Prostate gland (tissue), 2 donors: Measurements from ENCODE around the gene FARP2. TPM values are rescaled to one million over a fixed set of nuclear protein-coding genes. Genes with fewer than 3 reads are reported as not detected.

Experiments used
- DNase-seq: peaks from one replicate; pipeline ENCODE4 v3.0.0-alpha.2; 2019; ENCODE audit warnings: low spot score
- H3K27ac ChIP-seq, 2 donors: fragments of 200-600 bp; sonication (generic); 2 replicates each; pipeline ENCODE4 v1.5.1; 2017 to 2019
- H3K27me3 ChIP-seq: fragments of 200-600 bp; sonication (generic); replicated peaks from 2 replicates; pipeline ENCODE4 v1.5.1; 2019; ENCODE audit not compliant: insufficient read depth
- H3K36me3 ChIP-seq, 2 donors: fragments of 200-600 bp; sonication (generic); 1 replicate in 1 of 2; 2 replicates in 1 of 2; pipeline versions ENCODE4 v1.5.1 to v1.8.1; 2017 to 2019
- H3K4me1 ChIP-seq: fragments of 200-600 bp; sonication (generic); replicated peaks from 2 replicates; pipeline ENCODE4 v1.5.1; 2019
- H3K4me3 ChIP-seq, 2 donors: fragments of 200-600 bp; sonication (generic); 2 replicates each; pipeline ENCODE4 v1.5.1; 2017 to 2019
- H3K9me3 ChIP-seq: fragments of 200-600 bp; sonication (generic); 2 replicates; pipeline ENCODE4 v1.5.1; 2017
- CTCF ChIP-seq, 4 experiments: fragments of 200-600 bp in 2 of 4; fragments of 450-650 bp in 2 of 4; sonication (generic) in 2 of 4; IDR thresholded peaks; 1 replicate in 3 of 4; 2 replicates in 1 of 4; pipeline ENCODE4 v1.5.1; 2016 to 2019; ENCODE audit warnings: antibody characterized with exemption in 4 of 4, mild to moderate bottlenecking in 2 of 4, moderate library complexity in 2 of 4
- POLR2A ChIP-seq: fragments of 450-650 bp; IDR thresholded peaks from one replicate; pipeline ENCODE4 v1.6.1; 2016; ENCODE audit warnings: antibody characterized with exemption, mild to moderate bottlenecking
- POLR2AphosphoS5 ChIP-seq: sonication (generic); formaldehyde crosslinking; IDR thresholded peaks from one replicate; pipeline ENCODE4 v1.6.1; 2017; ENCODE audit warnings: antibody characterized with exemption
- WGBS: methylation state at CpG from one replicate; pipeline ENCODE4 v1.1.5; 2018; 5-methylcytosine and 5-hydroxymethylcytosine counted together
- intact Hi-C: fragments of 100-400 bp; cut with DNase I; formaldehyde crosslinking; loops from one replicate; pipeline ENCODE4 v1.14.2; 2022
- total RNA-seq, 2 donors: library from RNA; depleted of rRNA; stranded (reverse); fragments of >200 nt; gene quantifications; one replicate each; pipeline ENCODE4 v1.1.0, GENCODE V29; 2016

The FARP2 gene
- total RNA-seq, 2 donors from 2014 or later, result 32.4 to 35.9 TPM

GRCh38 chr2:241323778-241324177 lies 32.3 kb upstream of the FARP2 start:
- WGBS, result 72% methylated on average over 5 of the region's 5 CpGs
- TF ChIP-seq POLR2A (no peak), POLR2AphosphoS5 (no peak), CTCF (IDR thresholded peaks at IDR 0.05) (no peak)
- no peak overlapping the region for H3K27ac ChIP-seq
- intact Hi-C loops, result no loop called here
- peaks cover 11% of the 10 kb centered on the region for H3K4me1 ChIP-seq
- no peaks in the 10 kb centered on the region for H3K9me3 ChIP-seq
- no peaks in the 10 kb centered on the region for H3K27me3 ChIP-seq
- H3K4me3 ChIP-seq, result no peak overlapping the region
- no peaks in the 10 kb centered on the region for H3K36me3 ChIP-seq
- no peak for DNase-seq

- H3K9me3 ChIP-seq, result no peaks in the 10 kb centered on the region
- H3K4me1 ChIP-seq, result peaks cover 8% of the 10 kb centered on the region
- TF ChIP-seq CTCF (IDR thresholded peaks at IDR 0.05), result no peak
- no peak for TF ChIP-seq POLR2A
- no peak for TF ChIP-seq POLR2AphosphoS5
- no peak overlapping the region for H3K27ac ChIP-seq
- H3K4me3 ChIP-seq, result no peak overlapping the region
- intact Hi-C loops, result no loop called here
- DNase-seq, result no peak
- no peaks in the 10 kb centered on the region for H3K36me3 ChIP-seq
- H3K27me3 ChIP-seq, result no peaks in the 10 kb centered on the region
Observed at GRCh38 chr2:241324775-241325174, 31.3 kb upstream of the FARP2 start.

DNA sequence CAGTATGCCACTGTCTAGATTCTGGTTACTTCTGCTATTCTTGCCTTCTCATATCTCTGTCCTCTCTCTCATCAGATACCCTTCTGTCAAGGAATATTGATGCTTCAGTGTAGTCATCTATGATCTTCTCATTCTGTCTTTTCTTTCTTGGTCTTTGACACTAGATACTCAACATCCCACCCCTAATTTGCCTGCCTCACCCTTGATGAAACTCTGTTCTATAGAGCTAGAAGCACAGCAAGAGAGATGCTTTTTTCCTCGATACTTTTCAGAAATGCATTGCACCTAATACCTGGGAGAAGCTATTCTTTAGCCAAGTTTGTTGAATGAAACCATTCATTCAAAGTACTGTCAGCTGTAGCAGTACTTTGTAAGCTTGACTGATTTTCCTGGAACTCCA lies 30.8 kb upstream of the FARP2 start:
- WGBS, result 95% methylated on average over 1 of the region's 1 CpG
- Histone ChIP-seq H3K27ac (no peak overlapping the region), H3K9me3 (no peaks in the 10 kb centered on the region), H3K36me3 (no peaks in the 10 kb centered on the region), H3K4me1 (peaks cover 8% of the 10 kb centered on the region), H3K4me3 (no peak overlapping the region), H3K27me3 (no peaks in the 10 kb centered on the region)
- TF ChIP-seq POLR2A, result no peak
- no peak for TF ChIP-seq POLR2AphosphoS5
- TF ChIP-seq CTCF (IDR thresholded peaks at IDR 0.05), result no peak
- intact Hi-C loops, result no loop called here
- DNase-seq, result no peak

DNA sequence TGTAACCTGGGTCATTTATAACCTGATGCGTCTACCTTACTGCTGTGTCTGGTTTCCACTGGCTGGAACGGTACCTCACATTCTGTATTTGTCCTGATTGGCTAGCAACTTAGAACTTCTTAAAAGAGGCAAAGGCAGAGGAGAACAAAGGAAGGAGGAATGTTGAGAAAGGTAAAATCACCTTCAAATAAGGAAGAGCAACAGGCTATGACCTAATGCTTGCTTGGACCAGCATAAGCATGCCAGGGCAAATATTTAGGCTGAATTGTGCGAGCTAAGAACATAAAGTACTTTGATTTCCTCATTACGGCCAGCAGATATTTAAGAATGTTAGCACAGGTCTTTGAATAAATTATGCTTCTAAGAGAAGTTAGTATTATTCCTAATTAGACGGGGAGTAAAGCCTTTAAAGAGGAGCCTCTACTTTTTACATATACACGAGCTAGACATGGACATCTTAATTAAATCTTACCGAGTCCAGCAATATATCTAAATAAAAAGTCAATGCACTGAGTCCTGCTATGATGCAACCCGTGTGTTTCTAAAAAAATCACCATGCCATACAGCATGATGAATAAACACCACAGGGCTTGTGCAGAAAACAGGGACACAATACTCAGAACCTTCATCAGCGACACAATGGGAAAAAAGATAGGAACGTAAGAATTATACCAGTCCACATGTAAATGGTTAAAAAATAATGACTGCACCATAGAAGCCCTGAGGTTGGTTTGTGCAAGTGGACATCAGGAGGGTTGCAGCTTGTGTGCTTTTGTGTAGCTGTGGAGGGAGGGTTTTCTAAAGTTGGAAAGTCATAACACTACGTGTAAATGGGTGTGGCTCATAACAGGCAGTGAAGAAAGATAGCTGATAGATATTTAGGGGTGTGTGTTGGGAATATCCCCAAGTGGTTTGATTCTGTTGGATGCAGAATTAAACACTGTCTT lies 26.1 kb upstream of the FARP2 start:
- TF ChIP-seq POLR2AphosphoS5 (peak; percentile 66), CTCF (IDR thresholded peaks at IDR 0.05) (no peak)
- peak overlapping the region; percentile 59 to 66 for H3K27ac ChIP-seq
- 56% methylated on average over 11 of the region's 11 CpGs for WGBS

GRCh38 chr2:241330616-241330981 lies 25.5 kb upstream of the FARP2 start:
- 89% methylated on average over 4 of the region's 4 CpGs for WGBS
- TF ChIP-seq POLR2A, result no peak
- TF ChIP-seq POLR2AphosphoS5, result no peak
- no peak for TF ChIP-seq CTCF (IDR thresholded peaks at IDR 0.05)
- no peaks in the 10 kb centered on the region for H3K4me1 ChIP-seq

More for the DNA sequence above, 26.1 kb upstream of the FARP2 start:
- intact Hi-C loops, result no loop called here
- DNase-seq, result peak; percentile 28
- Histone ChIP-seq H3K27me3 (no peaks in the 10 kb centered on the region), H3K9me3 (no peaks in the 10 kb centered on the region), H3K4me3 (no peak overlapping the region), H3K36me3 (no peaks in the 10 kb centered on the region), H3K4me1 (no peaks in the 10 kb centered on the region)

More at GRCh38 chr2:241330616-241330981, 25.5 kb upstream of the FARP2 start:
- intact Hi-C loops, result no loop called here
- Histone ChIP-seq H3K27ac (no peak overlapping the region), H3K4me3 (no peak overlapping the region), H3K36me3 (no peaks in the 10 kb centered on the region), H3K27me3 (no peaks in the 10 kb centered on the region), H3K9me3 (no peaks in the 10 kb centered on the region)
- DNase-seq, result no peak
